ENCODE data around the gene ZAR1L.

GRCh38 chr13:32285633-32285965, 29.6 kb downstream of the ZAR1L start:
- TF ChIP-seq, protein P1, sequence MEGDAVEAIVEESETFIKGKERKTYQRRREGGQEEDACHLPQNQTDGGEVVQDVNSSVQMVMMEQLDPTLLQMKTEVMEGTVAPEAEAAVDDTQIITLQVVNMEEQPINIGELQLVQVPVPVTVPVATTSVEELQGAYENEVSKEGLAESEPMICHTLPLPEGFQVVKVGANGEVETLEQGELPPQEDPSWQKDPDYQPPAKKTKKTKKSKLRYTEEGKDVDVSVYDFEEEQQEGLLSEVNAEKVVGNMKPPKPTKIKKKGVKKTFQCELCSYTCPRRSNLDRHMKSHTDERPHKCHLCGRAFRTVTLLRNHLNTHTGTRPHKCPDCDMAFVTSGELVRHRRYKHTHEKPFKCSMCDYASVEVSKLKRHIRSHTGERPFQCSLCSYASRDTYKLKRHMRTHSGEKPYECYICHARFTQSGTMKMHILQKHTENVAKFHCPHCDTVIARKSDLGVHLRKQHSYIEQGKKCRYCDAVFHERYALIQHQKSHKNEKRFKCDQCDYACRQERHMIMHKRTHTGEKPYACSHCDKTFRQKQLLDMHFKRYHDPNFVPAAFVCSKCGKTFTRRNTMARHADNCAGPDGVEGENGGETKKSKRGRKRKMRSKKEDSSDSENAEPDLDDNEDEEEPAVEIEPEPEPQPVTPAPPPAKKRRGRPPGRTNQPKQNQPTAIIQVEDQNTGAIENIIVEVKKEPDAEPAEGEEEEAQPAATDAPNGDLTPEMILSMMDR (IDR thresholded peaks at IDR 0.05): no peak
- TF ChIP-seq POLR2A (IDR thresholded peaks at IDR 0.05) (no peak), POLR2AphosphoS5 (IDR thresholded peaks at IDR 0.05) (no peak)
